Activated CD8-positive, alpha-beta memory T cell treated with anti-CD3 and anti-CD28 coated beads, Interleukin-2, amount 50 U/mL, for 1 hour (primary cell): ENCODE measurements around the gene DCLK1.

Source experiments
- DNase-seq: peaks from one replicate; pipeline ENCODE4 v3.0.0-alpha.2; 2020; ENCODE audit errors: extremely low read depth

Gene DCLK1

DNA sequence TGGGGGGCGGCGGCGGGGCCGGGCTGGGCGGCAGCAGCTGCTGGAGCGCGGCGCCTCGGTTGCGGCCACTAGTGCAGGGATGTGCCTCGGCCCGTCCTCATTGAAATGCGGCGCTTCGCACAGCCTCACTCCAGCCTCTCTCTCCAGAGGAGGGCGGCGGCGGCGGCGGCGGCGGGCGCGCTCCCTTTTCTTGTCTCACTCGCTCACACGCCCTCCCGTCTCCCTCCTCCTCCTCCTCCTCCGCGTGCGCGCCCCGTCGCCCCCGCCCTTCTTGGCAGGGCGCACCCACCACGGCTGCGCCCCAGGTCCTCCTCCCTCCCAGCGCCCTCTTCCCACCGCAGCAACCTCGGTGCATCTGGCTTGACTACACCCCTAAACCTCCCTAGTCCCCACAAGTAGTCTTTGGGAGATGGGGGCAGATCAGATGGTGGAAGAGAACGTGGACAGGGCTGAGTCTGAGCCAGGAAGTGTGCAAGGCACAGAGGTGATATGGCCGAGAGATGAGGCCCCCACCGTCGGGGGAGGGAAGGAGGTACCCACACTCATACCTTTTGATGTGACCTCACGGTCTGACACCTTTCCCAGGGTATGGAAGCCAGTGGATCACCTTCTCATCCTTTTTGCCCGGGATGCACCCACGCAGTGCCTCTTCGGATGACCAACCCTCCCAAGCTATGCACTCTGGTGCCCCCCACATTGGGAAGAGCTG is at the start of gene DCLK1:
DCLK1 (minus strand) TSS at position 161 of the 709 bp plus-strand sequence.
- no peak for DNase-seq

DNA sequence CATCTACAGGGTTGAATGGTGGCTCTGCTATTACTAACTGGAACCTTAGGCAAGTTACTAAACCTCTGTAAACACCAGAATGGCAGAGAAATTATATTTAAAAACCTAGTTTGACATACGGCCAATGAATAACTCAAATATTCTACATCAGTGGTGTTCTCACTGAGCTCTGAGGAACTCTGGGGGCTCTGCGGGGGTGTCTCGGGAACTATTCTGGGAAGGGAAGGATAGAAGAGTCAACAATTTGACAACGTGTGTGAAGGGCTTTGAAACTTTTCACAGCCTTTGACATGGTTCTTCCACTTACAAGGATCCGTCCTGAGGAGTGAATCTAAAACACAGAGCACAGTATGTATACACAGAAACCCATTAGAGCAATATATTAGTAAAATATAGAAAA is 44.4 kb upstream of the DCLK1 start:
- DNase-seq = no peak

DNA sequence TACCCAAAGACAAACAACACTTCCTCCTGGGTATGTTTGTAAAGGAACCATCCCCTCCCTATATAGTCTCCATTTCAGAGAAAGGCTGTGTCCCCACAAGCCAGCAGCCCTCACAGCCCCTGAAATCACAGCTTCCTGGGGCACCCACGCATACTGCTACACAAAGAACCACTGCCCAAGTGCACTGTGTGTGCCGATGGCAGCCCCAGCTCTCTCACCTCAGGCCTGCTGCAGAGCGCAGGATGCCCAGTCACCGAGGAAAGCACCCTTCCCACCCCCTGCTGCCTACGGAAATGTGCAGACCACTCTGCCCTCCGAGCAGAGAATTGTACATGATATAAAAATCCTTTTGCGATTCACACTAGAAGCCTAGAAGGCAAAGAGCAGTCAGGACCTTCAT is 43.7 kb upstream of the DCLK1 start:
- DNase-seq = no peak

DNA sequence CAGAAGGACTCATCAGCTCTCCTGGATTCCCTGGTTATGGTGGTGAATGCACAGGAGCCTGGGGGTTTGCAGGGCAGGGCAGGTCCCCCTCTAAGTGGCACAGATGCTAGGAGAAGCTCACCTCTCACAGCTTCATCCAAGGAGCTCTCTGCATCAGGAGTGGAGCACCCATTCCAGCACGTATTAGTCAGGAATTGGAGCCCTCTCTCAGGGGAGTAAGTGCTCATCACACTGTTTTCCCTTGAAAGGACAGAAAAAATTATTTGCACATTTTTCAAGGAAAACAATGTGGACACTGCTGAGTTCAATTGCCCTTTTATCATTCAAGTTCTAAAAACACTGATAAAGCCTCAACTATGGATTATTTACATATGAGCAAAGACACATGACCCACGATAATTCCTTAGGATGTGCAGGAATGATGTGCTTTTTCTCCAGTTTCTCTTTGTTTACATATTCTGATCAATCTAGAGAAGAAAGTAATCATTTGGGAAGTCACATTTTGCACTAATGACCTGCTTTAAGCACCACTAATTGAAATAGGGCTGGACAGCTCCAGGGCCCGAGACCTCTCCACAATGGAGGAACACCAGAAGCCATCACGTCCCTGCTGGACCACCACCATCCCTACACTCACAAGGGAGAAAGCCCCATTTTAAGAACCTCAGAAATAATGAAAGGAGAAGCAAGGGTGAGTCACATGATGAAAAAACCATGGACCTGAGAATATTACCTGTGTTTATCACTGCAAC is 42.6 kb upstream of the DCLK1 start:
- no peak for DNase-seq

DNA sequence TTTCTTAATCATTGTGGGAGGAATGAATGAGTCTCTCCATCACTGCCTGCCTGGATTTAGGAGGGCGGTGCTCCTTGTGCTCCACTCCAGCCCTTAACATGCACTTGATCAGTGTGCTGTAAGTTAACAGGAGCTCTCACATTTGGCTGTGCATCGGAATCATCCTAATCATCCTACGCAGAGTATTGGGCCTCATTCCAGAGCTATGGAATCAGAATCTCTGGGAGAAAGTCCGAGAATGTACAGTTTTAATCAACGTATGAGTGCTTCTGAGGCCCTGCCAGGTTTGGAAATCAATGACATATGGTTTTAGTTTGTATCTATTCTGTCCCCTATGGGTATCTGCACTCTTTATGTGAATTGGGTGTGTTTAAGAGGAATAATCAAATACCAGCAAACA is 34.9 kb upstream of the DCLK1 start:
- DNase-seq = no peak

DNA sequence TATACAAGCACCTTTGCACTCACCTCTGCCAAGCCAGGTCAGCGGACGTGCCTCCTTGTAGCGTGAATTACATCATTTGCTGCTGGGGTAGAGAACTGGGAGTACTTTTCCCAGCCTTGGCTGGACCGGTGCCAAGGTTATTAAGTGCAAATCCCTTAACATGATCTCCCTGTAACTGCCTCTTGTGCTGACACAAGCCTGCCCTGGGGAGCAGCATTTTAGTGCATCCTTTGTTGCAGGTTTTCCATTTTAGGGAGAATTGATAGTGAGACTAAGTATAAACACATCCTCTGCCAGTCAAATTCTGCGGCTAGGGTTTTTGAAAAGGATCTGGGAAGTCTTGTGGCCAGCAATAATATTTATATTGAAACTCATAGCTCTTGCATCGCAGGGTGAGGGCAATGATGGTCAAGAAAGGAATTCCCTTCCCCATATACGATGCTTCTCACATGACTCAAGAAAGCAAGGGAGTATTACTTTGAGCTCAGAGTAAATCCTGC is 32.7 kb upstream of the DCLK1 start:
- DNase-seq = no peak

DNA sequence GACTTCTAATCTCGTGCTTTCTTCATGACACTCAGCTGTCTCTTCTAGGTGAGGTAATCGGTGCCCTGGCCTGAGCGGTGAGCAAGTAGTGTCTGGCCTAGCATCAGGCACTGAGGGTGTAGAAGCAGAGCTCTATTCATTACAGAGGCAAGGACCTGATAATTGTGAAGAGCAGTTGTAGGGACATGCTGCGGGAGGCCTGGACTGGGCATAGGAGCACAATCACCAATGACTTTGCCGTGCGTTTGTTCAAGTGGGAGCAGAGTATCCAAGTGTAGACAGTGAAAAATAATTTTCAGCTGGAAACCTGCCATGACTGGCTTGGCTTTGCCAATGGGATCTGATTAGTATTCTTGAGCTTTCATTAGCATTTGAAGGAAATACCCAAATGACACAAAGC is 32.1 kb upstream of the DCLK1 start:
- DNase-seq = no peak

DNA sequence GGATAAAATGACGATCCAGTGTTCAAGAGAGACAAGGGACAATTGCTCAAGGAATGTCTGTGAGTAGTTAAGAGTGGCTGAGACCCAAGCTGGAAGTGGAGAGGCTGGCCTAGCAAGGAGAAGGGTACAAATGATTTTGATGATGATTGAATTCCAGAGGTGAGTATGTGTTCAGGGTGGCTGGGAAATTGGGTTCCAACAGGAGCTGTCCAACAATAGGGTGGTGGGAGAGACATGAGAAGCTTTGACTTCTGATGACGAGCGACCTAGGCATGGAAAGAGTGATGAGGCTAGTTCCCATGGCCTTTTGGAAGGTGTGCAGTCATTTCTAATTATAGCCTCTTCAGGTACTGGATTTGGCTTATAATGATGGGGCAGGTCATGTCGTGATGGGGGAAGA is 29.1 kb upstream of the DCLK1 start:
- no peak for DNase-seq

DNA sequence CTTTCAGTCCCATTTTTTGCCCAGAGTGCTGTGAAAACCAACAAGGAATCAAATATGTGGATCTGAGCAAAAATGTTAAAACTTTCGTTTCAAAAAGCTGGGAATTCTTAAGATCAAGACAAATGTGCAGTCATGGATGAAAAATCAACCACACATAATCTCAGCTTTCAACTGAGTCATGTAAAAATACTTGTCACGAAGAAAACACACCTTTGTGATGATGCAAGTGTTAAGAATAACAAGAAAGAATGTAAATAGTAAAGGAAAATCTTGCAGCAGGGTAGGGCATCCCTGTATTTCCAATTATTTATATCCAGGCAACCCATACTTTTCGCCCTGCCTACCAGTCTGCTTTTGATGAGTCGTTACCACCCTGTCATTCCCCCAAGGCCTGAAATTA is 27.4 kb upstream of the DCLK1 start:
- DNase-seq = no peak

DNA sequence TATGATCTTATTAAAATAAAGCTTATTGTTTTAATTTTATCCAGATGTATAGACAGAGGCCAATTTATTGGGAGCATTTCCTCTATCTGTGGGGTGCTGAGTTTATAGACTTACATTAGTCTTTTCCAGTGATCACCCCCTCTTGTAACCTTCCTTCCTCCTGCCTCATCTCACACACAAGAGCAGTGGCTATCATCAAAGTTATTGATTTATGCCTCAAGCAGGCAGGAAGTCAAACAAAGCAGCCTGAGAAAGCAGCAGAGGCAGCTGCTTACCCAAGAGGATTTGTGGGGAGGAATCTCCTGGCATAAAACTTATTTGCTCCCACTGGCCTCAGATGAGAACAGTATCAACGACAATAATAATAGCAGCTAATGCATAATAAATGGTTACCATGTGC is 26.3 kb upstream of the DCLK1 start:
- DNase-seq = no peak

DNA sequence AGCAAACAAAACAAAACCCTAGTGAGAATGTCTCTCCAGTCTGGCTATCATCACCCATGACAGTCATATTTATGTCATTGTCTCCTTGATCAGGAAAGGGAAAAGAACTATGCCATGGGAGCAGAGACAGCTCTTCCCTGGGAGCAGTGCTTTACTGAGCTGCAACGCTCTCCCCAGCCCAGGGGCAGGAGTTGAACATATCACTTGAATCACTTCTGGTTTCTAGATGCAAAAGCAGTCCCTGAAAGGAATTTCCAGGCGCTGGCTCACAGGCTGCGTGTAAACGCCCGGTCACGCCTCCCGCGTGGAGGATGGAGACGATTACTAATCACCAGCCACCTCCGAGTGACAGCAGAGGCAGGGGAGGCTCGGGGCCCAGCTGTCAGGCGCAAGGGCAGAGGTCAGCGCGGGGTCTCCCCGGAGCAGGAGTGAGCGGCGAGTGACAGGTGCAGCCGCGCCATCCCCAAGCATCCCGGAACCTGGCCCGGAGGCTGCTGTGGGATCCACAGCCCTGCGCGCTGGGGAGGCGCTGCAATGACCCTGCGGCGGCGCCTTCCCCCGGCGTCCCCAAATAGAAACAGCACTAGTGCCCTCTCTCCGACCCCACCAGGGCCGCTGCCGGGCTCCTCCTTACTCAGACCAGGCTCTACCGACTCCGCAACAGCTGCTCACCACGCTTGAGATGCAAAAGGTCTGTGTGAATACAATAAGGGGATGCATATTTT is 23.5 kb upstream of the DCLK1 start:
- no peak for DNase-seq

DNA sequence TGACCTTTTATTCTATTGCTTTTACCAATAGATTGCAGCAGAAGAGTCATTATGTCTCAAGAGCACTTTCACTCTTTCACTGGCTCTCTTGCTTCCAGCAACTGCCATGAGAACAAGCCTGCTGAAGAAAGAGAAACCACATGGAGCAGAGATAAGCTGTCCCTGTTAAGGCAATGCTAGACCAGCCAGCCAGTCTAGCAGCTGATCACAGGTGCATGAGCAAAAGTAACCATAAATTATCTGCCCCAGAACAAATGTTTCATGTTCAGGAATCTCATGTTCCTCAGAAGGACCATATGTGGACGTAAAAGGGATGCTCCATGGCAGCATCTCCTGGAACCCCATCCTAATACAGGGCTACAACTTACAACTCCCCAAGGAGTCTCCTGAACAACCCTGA is 20.4 kb upstream of the DCLK1 start:
- no peak for DNase-seq

DNA sequence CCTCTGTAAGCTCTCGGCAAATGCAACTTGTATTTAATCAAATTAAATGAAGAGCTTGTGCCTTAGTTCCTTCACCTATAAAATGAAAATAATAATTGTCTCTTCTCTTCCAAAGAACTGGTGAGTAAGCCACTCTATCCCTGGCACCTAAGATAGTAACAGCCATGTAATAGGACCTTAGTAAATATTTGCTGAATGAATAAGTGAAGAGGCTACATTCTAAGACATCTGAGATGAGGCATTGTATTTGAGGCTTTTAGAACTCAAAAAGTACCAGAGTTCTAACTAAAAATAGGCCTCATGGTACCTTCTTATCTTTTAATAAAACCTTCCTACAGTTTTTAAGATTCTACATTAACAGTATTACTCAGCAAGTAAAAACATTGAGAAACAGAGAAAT is 17.3 kb upstream of the DCLK1 start:
- no peak for DNase-seq

DNA sequence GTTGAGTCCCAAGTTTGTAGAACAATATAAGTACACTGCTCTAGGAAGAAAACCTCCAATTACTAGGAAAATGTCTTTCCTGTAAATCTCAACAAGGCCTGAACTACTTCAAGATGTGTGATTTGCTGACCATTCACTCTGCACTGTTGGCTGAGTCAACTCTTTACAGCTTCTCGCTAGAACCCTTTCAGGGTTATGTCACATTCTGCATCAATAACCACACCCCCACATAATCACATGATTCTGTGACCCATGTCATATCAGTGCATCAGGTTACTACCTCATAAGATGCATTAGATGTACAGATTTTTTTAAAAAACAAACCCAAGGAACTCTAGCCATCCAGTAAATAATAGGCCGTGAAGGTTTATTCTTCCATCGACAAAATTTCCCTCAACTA is 16.1 kb upstream of the DCLK1 start:
- no peak for DNase-seq

DNA sequence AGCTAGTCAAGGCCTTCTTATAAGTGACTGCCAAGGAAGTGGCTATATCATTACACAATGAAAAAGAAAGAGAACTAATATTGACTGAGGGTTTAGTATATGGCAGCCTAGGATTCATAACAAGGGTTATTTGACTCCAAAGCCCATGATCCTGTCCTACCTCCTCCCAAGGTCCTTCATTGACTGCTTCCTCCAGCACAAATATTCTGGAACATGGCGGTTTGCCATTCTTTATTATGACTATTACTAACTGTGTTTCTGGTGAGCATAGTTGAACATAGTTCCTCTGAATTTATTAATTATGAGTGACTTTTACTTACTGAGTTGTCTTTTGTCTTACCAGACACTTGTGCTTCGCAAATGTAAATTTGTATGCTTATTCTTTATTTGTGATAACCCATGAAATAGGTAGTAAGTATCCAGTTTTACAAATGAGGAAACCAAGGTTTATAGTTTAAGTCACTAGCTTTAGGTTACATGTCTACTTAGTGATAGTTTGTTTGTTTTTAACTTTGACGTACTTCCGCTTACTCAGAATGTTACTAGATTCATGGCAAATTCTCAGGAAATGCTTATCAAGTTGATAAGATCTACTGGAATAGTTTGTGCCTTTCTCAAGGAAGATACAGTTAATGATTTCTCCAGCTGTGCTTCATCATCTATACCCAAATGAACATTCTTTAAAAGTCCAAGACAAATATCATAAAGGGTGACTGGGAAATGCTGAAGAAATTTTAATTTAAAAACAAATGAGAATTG is 15.5 kb upstream of the DCLK1 start:
- DNase-seq = no peak

DNA sequence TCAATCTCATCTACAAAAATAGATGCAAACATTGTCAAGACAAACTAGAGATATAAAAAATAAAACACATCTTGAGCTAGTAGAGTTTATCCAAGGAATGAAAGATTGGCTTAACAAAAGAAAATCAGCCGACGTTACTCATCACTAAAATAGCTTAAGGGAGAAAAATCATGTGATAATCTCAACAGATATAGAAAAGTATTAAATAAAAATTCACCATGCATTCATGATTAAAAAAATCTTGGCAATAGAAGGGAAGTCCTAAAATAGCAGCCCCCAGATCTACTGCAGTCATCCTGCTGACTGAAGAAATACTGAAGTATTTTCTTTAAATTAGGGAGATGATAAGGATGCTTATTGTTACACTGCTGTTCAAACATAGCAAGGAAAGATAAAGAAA is 12.6 kb upstream of the DCLK1 start:
- DNase-seq = no peak

DNA sequence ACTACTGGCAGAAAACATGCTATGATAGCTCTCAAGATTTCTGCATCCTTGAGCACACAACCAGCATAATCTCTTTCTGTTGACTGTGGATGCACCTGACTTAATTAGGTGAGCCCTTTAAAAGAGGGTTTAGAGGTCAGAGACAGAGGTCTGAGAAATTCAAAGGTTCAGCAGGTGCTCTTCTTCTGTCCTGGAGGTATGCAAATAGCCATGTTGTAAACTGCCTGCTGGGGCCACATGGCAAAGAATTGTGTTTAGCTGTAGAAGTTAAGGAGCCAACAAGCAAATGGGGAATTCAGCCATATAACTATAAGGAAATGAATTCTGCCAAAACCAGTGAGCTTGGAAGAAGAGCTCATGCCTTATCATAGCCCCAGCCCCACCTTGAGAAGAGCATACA is 11.6 kb upstream of the DCLK1 start:
- DNase-seq = no peak

DNA sequence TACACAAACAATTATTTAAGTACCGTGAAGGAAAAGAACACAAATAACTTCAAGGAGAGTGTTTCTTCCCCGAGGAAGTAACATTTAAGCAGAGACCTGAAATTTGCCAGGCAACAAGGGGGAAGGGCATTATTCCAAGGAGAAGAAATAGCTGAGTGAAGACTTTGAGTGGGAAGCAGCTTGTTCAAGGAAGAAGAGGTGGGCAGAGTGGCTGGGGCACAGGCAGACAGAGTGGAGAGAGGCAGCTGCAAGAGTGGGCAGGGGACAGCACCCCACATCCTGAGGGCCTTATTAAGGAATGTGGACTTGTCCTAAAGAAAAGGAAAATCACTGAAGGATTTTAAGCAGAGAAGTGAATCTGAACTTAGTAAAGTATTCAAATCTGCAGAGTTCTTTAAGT is 4.7 kb upstream of the DCLK1 start:
- no peak for DNase-seq

DNA sequence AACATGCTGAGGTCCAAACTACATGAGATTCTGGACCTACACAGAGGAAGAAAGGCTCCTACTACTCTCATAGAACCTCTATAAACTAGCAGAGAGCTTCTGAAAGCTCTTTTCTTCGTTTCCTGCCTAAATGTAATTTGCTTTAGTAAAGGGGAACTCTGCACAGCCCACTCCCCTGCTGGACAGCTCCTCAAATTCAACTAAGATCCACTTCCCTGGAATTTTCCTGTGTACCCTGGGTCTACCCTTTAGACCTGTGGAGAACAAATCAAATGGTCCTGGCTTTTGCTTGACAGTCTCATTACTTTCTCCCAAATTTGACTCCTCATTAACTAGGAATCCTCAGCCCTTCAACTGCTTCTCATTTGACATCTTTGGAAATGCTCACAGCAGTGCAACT is 3.5 kb upstream of the DCLK1 start:
- no peak for DNase-seq

DNA sequence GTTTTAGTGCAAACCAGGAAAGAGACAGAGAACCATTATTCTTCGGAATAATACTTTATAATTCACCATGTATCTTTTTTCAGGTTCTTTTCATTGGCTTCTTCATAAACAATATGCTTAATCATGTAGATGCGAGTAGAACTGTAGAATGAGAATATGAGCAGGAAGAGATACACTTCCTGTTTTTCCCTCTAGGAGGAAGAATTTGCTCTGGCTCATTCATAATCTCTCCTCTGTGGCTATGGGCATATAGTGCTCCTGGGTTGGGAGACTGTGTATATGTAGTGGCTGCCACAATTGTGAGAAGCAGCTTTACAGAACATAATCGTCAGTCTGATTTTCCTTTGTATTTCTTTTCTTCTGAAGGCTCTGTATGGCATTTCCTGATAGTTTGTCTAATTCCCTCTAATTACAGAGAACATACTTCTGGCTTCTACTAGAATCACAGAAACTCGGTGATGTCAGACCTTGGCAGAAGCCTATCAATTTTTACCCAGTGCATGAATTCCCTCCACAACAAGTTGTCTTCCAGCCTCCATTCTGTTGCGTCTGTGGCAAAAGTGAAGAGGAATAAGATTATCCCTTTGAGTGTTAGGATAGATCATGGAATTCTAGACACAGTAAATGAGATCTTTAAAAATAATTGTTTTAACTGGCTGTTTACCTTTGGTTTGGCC is 2.9 kb upstream of the DCLK1 start:
- DNase-seq = no peak

DNA sequence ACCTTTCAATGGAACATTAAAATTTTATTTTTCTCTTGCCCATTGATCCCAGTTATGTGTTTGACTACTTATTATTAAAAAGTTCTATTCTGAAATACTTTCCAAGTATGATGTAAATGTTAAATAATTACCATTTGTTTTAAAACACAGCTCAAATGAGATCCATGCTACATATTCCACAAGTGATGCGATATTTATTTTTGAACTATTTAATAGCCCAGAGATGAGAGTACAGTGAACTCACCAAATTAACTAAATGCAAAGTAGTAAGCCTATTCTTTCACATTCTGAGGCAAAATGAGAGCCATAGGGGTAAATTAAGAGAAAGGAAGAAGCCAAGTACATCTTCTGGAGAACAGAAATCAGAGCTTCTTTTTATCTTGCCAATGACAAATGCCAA is 1.2 kb upstream of the DCLK1 start:
- no peak for DNase-seq

DNA sequence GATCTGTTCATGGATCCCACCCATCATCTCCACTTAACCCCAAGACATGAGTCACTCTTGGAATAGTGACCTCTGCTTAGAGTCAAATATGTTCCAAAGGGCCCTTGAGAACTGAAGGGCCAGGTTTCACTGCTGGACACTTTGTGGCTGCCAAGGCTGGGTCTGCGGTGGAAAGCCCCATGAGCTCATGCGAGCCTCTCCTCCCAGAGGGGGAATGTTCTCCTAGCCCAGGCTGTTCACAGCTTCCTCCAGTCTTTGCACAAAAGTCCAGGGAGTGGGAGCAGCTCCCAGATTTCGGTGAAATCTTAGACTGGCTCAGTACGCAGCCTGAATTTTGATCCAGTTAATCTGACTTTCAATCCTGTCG is 732 bp upstream of the DCLK1 start:
- DNase-seq = no peak
